DMS 273 (cell line): ENCODE results near the gene OR1E2.
"Not testable (repeated sequence)": the region's sequence is repeated elsewhere in the genome, so short reads cannot be mapped to it uniquely, and the experiment has no call there.

Experiments
- DNase-seq: peaks from one replicate; lab custom pipeline; 2025; ENCODE audit not compliant: unreplicated experiment; lab: John Stamatoyannopoulos, UW

OR1E2 gene

DNA sequence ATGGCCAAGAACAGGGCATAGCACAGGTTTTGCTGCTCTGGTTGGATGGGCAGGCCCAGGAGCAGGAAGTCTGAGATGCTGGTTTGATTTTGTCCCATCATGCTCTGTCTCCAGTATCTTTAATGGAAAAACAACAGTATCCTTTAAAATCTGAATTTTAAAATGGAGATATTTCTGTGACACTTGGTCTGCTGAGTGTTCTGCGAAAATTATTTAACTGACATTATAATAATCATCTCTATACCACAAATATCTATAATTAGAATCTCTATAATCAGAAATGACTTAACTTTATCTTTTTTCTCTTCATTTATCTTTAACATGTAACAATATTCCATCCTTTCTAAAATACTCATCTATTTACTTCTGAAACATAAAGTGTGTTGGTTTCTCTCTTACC is 35.3 kb downstream of the OR1E2 start, which contains the start of gene OR1E1:
Gene OR1E1, minus strand, starts transcription at position 101 of the 400 bp plus-strand sequence. Its CDS starts 0 bp downstream, at position 101.
- DNase-seq, result no peak

DNA sequence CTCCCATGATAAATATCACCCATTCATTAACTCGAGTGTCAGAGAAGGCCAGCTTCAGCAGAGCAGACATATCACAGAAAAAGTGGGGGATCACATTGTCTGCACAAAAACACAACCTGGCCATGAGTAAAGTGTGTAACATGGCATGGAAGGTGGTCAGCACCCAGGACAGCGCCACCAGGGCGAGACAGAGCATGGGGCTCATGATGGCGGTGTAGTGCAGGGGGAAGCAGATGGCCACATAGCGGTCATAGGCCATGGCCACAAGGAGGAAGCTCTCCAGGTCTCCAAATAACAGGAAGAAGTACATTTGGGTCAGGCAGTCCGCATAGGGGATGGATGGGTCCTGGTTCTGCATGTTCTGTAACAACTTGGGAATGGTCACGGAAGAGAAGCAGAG is 35.8 kb downstream of the OR1E2 start:
- DNase-seq, result not testable (repeated sequence)

DNA sequence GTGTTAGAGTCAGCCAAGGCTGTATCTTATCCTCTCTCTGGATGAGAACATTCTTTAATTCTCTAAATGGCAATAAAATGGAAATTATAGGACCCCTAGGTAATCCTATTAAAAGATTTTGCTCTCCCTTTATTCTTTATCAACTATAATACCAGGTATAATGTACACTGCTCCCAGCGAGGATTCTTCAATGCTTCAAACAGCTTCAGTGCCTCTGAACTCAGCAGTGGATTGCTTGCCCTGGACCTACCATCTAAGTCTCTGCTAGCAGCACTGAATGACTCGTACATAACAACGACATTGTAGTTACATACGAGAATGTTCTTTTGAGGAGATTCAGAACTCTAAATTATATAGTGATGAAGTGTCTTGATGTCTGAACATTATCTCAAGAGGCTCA is 43.9 kb downstream of the OR1E2 start:
- no peak for DNase-seq

DNA sequence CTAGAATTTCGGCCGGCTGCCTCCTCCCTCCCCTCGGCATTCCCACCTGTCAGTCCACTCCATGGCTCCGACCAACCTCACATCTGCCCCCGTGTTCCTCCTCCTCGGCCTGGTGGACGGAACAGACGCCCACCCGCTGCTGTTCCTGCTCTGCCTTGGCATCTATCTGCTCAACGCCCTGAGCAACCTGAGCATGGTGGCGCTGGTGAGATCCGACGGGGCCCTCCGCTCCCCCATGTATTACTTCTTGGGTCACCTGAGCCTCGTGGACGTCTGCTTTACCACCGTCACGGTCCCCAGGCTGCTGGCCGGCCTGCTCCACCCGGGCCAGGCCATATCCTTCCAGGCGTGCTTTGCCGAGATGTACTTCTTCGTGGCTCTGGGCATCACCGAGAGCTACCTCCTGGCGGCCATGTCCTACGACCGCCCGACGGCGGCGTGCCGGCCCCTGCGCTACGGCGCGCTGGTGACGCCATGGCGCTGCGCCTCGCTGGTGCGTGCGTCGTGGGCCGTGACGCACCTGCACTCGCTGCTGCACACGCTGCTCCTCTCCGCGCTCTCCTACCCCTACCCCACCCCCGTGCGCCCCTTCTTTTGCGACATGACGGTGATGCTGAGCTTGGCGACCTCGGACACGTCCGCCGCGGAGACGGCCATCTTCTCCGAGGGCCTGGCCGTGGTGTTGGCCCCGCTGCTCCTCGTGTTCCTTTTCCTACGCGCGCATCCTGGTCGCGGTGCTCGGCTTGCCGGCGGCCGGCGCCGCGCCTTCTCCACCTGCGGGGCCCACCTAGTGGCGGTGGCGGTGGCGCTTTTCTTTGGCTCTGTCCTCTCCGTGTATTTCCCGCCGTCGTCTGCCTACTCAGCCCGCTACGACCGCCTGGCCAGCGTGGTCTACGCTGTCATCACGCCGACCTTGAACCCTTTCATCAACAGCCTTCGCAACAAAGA is 47.5 kb downstream of the OR1E2 start, which contains the start of gene OR3A2:
Gene OR3A2, minus strand, starts transcription at position 440 of the 948 bp plus-strand sequence.
- no peak for DNase-seq
